Activated CD8-positive, alpha-beta memory T cell treated with anti-CD3 and anti-CD28 coated beads, Interleukin-2, amount 50 U/mL, for 4 hours (primary cell): ENCODE results near the gene OPN5.
"Not testable (repeated sequence)": the region's sequence is repeated elsewhere in the genome, so short reads cannot be mapped to it uniquely, and the experiment has no call there.

ENCODE experiments used
- DNase-seq: peaks from one replicate; pipeline ENCODE4 v3.0.0-alpha.2; 2020

Gene OPN5, protein sequence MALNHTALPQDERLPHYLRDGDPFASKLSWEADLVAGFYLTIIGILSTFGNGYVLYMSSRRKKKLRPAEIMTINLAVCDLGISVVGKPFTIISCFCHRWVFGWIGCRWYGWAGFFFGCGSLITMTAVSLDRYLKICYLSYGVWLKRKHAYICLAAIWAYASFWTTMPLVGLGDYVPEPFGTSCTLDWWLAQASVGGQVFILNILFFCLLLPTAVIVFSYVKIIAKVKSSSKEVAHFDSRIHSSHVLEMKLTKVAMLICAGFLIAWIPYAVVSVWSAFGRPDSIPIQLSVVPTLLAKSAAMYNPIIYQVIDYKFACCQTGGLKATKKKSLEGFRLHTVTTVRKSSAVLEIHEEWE

DNA sequence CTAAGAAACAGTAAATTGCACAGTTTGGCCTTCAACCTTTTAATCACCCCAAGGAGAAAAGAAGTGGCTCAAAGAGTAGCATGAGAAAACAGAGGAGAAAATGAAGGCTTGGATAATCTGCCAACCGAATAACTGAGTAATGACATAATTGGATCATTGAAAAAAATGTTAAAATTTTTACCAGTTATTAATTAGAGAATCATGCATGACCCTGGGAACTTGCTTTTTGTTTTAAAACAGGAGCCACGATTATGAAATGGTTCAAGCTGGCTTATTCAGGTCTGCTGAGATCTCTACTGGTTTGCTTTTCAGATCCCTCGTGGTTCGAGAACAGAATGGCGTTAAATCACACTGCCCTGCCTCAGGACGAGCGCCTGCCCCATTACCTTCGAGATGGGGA lies at the start of gene OPN5:
Gene OPN5 (plus strand): TSS at position 301 of the 400 bp plus-strand sequence. CDS start 35 bp downstream, at position 336.
- DNase-seq = no peak

DNA sequence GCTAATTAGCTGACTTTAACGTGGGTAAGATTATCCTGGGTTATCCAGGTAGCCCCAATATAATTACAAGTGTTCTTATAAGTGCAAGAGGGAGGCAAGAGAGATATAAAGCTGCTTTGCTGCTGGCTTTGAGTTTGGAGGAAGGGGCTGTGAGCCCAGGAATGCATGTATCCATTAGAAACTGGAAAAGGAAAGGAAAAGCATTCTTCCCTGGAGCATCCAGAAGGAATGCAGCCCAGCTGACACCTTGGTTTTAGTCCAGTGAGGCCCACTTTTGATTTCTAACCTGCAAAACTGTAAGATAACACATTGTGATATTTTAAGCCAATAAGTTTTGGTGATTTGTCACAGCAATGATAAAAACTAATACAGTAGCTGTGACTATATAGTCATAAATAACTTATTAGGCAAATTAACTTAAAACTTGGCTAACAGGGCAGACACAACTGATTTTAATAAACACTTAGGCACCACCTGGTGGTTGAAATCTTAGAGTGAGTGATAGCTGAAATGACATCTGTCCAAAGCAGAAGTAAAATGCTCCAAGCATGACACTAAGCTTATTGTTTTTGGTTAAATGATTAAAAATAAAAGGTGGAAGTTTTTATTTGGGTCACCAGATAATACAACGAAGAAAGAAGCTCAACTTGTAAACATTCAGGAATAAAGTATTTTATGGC lies 47.8 kb upstream of the OPN5 start:
- DNase-seq = no peak

DNA sequence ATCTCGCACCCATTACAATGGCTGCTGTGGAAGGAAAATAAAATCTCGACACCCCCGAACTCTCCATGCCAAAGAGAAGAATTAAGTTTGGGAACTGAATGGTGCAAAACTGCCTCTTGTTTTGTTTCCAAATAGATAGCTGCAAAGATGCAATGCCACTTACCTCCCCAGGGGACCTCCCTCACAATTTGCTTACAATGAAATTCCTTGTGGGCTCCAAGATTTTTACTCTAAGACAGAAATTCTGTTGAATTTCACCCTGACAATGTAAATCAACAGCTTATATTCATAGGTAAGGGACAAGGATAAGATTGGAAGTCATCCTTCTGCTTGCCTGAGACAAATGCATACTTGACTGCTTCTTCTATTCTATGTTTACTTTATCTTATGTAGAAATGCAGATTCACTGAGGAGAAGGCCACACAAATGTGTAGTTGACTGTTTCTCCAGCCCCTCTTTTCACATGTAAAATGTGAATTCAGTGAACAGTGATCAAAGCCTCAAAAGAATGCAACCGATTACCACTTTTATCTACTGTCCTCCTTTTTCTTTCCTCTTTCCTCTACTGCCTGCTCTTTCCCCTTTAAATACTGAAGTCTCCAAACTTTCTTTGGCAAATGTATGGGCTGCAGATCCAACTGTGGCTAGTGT lies 46.9 kb upstream of the OPN5 start:
- DNase-seq = no peak

DNA sequence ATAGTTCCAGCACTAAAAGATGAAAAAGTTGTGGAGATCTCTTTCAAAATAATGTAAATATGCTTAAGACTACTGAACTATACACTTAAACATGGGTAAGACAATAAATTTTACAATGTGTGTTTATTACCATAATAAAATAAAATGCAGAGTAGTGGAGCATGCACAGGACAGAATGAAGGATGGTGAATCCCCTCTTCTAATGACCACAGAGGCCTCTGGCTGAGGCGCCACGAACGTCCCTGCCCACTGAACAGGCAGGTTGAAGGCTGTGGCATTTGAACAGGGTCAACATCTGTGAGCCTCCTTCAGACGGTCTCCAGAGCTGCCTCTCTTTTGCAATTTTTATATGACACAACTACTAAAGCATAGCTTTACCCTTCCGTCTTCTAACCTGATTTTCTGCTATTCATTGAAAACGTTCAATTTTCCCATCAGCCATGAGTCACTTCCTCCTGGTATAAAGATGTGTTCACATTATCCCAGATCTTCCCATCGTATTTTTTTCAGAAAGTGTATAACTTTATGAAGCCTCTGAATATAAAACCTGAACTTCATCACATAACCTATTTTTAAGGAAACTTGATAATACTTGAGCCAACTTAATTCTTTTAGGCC lies 45.6 kb upstream of the OPN5 start:
- no peak for DNase-seq

DNA sequence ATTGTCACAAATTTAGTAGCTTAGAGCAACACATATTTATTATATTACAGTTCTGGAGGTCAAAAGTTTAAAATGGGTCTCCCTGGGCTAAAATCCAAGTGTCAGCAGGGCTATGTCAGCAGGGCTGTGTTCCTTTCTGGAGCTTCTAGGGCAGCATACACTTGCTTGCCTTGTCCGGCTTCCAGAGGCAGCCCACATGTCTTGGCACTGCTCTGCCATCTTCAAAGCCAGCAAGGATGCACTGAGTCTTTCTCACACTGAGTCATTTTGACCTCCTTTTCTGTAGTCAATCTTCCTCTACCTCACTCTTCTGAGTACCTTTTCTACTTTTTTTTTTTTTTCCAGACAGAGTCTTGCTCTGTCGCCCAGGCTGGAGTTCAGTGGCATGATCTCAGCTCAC lies 44.4 kb upstream of the OPN5 start:
- no peak for DNase-seq

DNA sequence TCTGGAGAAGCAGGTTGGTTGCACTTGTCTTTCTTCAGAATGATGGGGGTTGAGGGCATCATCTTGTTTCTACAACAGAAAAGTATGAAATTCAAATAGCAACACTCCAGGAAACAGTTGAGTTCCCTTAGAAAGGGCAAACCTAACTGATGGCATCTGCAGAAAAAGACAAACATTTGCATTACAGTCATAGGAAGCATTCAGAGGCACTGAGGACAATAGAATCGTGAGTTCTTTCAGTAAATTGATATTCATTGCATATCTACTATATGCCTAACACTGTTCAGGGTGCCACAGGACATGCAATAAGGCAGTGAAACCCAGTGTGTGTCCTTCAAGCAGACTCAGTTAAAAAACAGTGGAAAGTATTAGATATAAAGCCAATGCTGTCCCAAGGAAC lies 41.1 kb upstream of the OPN5 start:
- DNase-seq = no peak

DNA sequence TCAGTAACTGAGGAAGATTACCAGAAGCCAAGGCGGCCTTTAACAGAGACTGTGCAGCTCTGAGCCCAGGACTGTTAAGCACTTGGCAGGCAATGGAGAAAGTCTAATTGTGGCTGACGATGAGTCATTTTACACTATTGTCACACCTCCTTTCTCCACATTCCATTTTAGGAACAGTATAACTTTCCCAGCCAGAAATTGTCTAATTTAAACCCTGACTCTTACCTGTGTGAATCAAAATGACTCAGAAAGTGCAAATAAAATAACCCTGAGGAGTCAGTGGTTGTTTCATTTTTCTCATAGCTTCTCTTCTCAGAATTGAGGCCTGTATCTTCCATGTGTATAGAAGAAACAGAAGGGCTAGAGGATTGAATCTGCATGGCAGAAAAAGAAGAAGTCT lies 40.0 kb upstream of the OPN5 start:
- DNase-seq = no peak

DNA sequence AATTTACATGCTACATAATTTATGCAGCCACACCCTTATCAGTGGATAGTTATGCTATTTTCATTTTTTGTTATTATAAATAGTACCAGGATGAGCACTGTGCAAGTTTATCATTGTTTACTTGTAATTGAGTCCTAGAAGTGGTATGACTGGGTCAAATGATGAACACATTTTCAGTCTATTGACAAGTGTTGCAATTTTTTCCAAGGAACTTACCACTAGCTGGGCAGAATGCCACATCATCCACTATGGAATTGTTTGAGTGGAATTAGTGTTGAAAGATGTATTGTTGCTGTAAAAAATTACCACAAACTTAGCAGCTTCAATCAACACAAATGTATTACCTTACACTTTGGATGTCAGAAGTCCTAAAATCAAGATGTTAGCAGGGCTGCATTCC lies 38.1 kb upstream of the OPN5 start:
- DNase-seq = no peak

DNA sequence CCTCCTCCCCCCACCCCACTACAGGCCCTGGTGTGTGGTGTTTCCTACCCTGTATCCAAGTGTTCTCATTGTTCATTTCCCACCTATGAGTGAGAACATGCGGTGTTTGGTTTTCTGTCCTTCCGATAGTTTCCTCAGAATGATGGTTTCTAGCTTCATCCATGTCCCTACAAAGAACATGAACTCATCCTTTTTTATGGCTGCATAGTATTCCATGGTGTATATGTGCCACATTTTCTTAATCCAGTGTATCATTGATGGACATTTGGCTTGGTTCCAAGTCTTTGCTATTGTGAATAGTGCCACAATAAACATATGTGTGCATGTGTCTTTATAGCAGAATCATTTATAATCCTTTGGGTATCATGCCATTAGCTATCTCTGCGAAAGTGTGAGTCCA lies 36.6 kb upstream of the OPN5 start:
- DNase-seq = not testable (repeated sequence)

DNA sequence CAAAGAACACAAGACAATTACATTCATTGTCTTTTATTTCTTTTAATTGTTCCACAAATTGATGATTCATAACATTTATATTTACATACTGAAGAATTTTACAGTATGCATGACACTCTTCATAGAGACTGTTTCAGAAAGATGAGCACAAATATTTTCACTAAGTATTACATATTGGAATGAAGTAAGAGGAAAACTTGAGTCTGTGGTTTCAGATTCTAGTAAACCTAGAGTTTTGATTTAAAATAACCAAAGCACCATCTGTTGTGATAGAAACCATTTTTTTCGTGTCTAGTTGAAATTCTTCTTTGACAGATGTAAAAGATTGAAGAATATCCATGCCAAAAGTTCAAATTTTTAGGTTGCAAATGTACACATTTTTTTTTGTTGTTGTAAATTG lies 32.1 kb upstream of the OPN5 start:
- DNase-seq = no peak

DNA sequence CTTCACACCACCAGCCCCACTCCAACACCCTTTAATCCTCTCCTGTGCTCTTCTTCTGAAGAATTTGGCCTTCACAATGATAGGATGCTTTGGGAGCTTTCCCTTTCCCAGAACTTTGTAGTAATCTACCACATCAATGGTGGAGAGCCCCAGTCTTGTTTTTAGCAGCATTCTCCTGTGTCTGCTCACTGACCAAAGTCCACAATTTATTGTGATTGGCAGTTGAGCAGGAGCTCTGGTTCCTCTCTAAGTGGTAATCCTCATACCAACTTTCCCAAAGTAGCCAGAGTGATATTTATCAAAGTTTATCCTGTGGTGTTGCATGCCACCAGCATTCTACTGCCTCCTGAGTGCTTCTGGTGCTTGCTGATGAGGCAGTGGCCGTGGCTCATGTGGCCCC lies 29.0 kb upstream of the OPN5 start:
- DNase-seq = no peak

DNA sequence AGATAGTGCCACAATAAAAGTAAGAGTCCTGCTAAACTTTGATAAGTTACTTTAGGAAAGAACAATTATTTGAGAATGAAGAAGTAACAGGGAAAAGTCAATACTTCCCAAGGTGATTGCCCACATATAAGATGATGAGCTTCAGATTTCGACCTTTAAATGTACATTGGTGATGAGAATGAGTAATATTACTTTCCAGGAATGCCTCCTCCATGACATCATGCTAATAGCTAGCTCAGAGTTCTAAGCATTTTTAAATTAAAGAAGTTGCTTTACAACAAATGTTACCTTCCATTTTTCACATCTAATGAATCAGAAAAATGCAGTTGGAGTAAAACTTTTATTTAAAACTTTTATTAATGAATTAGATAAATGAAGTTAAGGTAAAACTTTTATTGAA lies 22.5 kb upstream of the OPN5 start:
- DNase-seq = no peak

DNA sequence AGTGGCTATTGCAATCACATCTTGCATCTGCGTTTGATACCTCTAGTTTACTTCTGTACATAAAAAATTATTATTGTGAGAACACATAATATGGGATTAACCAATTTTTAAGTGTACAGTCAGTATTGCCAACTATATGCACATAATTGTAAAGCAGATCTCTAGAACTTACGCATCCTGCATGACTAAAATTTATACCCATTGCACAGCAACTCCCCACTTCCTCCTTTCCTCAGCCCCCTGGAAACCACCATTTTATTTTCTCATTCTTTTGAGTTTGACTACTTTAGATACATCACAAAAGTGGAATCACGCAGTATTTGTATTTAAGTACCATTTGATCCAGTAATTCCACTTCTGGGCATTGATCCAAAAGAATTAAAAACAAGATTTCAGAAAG lies 19.3 kb upstream of the OPN5 start:
- DNase-seq = no peak

DNA sequence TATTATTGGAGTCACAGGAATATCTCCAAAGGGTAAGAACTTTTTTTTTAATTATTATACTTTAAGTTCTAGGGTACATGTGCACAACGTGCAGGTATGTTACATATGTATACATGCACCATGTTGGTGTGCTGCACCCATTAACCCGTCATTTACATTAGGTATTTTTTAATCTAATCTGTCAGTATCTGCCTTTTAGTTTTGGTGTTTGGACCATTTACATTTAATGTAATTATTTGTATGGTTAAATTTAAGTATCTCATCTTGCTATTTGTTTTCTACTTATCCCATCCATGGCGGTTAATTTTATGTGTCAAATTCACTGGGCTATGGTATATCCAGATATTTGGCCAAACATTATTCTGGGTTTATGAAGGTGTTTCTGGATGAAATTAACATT lies 15.4 kb upstream of the OPN5 start:
- no peak for DNase-seq

DNA sequence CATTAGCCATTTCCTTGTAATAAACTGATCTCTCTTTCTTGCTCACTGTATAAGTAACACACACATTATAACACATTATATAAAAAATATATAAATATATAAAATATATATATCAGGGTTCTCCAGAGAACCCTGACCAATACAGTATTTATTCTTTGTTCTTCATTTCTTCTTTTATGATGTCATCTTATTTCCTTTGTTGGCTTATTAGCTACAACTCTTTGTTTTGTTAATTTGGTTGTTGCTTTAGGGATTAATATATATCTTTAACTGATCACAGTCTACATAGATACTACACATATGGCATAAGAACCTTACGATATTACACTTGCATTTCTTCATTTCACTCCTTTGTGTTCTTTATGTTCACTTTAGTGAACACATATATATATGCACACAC lies 14.7 kb upstream of the OPN5 start:
- DNase-seq = no peak

DNA sequence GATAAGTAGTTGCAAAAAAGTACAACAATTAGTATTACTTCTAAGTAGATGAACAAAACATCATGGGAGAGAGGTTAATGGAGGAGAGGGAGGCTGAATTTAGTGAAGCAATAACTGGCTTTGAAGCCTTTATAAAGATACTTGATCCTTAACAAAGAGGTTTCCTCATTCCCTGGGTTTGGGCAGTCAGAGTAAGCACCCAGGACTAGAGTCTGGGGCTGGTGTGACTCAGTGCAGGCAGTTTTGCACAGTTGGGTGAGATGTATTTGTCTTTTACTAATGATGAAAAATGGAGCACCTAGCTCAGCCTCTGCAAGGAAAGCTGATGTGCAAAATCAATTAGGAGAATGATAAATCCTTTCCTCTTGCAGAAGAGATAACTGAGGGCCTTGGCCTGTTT lies 11.8 kb upstream of the OPN5 start:
- DNase-seq = no peak

DNA sequence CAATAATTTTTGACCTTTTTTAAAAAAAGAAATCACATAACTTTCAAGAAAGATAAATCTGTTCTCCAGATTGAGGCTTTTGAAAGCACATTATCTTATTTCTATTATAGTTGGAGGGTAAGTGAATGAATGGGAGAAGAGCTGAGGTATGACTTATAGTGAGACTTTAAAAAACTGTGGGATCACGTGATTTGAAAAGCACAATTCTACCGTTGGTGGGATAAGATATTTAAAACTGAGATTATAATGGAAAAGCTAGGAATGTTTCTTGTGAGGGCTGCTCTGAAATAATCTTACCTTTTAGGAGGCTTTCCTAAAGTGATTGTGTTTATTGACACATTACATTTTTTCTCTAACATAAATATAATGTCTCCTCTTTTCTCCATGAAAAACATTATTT lies 9.5 kb upstream of the OPN5 start:
- no peak for DNase-seq

DNA sequence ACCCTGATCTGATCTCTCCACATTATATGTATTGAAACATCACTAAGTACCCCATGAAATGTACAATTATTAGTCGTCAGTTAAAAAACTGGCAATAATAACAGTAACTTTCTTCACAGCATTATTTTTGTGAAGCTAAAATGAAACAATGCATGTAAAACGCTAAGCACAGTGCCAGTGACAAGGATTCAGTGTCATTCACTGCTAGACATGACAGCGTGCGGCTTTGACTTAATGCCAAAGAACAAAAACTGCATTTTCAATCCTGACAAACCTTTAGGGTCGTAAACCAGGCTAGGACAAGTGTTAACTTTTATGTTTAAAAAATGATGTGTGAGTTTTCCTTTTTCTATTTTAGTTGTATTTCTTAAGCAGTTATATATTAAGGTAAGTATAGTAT lies 8.8 kb upstream of the OPN5 start:
- no peak for DNase-seq

DNA sequence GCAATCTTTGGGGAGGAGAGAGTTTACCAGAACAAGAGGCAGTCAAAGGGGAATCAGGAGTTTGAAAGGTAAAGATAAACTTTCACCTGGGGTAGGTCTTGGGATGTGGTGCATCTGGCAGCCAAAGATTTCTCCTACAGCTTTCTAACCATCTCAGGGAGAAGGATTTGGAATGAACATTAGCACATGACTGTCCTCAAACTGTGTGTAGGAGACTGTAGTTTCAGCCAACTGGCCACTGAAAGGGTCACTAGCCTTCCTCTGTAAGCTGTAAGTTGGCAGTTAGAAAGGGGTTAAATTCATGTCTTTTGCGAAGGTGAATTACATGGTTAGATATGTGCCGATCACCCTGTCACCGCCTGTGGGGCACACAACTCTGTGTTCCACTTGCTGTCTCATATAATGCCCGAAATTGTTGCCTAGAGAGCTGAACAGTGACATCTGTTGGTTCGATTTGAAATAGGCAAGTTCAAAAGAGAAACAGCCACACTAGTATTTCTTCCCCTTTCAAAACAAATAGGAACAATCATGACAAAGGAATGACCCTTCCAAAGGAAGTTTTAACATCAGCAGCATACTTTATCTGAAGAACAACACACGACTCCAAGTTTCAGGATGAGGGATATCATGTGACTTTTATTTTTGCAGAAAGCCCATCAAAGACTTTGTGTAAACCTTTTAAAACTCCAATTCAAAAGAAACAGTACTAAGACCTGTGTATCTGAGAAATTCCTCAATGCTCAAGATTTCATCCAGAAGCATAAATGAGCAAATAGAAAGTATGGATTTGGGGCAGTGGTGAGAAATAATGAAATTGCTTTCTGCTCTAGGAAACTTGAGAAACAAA lies 1.1 kb upstream of the OPN5 start:
- DNase-seq = no peak

DNA sequence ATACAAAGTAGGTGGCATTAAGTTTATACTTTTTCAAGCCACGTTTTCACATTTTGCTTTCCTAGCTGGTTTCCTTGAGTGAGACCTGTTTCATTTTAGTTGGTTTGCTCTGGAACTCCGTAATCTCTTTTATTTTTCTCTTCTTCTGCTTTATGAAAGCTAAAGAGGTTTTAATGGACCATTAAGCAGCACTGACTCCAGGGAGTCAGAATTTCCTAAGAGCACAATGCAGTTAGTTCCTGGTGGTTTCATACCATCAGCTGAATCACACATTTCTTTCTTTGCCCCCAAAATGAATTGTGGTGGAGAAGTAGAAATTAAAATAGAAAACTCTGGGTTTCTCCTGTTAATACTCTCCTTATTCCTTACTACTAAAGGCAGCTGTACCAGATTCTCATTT lies 3.4 kb downstream of the OPN5 start:
- DNase-seq = no peak

DNA sequence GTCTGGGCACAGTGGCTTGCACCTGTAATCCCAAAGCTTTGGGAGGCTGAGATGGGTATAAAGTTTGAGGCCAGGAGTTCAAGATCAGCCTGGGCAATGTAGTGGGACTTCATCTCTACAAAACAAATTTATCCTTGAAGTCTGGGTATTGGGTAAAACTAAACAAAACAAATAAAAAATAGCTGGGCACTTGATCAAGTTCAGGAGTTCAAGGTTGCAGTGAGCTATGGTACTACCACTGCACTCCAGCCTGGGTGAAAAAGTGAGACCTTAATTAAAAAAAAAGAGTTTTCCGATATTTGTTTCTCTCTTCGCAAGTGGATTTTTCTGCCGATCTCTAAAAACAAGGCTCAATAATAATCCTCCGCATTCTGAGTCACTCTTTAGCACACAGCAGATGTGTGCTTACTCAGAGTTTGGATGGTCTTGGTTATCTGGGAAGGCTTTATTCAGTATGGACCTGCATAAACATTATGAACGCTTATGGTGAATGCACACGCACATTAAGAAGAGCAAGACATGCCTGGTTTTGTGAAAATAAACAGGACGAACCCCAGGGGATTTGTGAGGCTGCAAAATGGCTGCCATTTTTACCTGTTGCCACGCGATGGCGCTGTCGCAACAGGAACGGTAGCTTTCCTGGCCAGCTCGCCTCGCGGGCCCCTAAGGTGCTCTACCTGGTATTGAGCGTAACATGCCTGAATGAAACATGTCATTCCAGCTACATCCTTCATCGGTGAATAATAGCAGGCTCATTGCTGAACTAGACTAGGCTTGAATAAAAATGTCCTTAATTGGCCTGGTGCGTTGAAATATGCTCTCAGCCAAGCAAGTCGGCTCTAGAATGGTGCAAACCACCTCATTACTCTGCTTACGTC lies 6.0 kb downstream of the OPN5 start:
- DNase-seq = peak; percentile 39

DNA sequence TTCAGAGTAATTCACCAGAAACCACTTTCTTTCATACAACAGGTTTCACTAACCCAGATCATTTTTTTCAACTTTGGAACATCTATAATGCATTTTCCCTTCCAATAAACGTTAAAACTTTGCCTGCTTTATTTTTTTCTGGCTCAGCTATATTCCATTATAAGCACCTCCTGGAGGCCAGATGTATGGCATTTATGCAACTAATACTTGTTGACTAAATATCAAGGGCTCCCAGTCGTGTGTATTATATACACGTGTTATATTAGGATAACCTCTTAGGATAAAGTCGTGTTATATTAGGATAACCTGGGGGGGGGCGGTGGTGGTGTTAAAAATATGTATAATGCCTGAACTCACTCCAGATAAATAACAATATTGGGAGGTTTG lies 6.7 kb downstream of the OPN5 start:
- no peak for DNase-seq
